PC-3 (cell line): ENCODE results near the gene ANKUB1. TPM values are rescaled to one million over a fixed set of nuclear protein-coding genes. Genes with fewer than 3 reads are reported as not detected.

Experiments
- ATAC-seq: fragments of 200-7000 bp; cut with Tn5 transposase; 2 replicates; pipeline ENCODE4 v1.9.1; 2020; ENCODE audit warnings: mild to moderate bottlenecking, moderate library complexity
- BruUV-seq: library from RNA; stranded (reverse); fragments of 400-500 nt; replicated peaks from 2 replicates; lab custom pipeline; 2021; lab: Mats Ljungman, UMichigan
- CTCF ChIA-PET: fragments of 300-600 bp; sonication (Branson Sonifier 250); formaldehyde crosslinking; loops from one replicate; lab custom pipeline; 2022; ENCODE audit warnings: antibody characterized with exemption; lab: Charles Lee
- POLR2A ChIA-PET: fragments of 300-600 bp; sonication (Branson Sonifier 250); formaldehyde crosslinking; loops from one replicate; lab custom pipeline; 2022; ENCODE audit warnings: antibody characterized with exemption; ENCODE audit not compliant: unreplicated experiment; lab: Charles Lee
- DNase-seq: peaks from one replicate; pipeline ENCODE4 v3.0.0-alpha.2; 2015
- H2AFZ ChIP-seq: fragments of 300-600 bp; sonication (generic); 2 replicates; pipeline ENCODE4 v1.6.0; 2016; ENCODE audit warnings: antibody characterized with exemption, low read length
- H3F3A ChIP-seq: fragments of 300-600 bp; sonication (generic); one replicate; pipeline ENCODE4 v1.6.0; 2017; ENCODE audit warnings: antibody characterized with exemption, low read length, control low read depth, mild to moderate bottlenecking; ENCODE audit not compliant: unreplicated experiment
- H3K27ac ChIP-seq: fragments of 300-600 bp; sonication (generic); 2 replicates; pipeline ENCODE4 v1.5.1; 2016; ENCODE audit warnings: mild to moderate bottlenecking, low read length
- H3K27me3 ChIP-seq: fragments of 300-600 bp; sonication (generic); 2 replicates; pipeline ENCODE4 v1.6.1; 2016; ENCODE audit warnings: low read length, mixed read lengths
- H3K36me3 ChIP-seq: fragments of 300-600 bp; sonication (generic); 2 replicates; pipeline ENCODE4 v1.6.1; 2016; ENCODE audit warnings: low read depth, mixed run types, low read length, mixed read lengths
- H3K4me1 ChIP-seq: fragments of 300-600 bp; sonication (generic); 2 replicates; pipeline ENCODE4 v1.5.1; 2016; ENCODE audit warnings: low read length; ENCODE audit not compliant: insufficient read depth
- H3K4me2 ChIP-seq: fragments of 300-600 bp; sonication (generic); 2 replicates; pipeline ENCODE4 v1.6.0; 2016; ENCODE audit warnings: low read length
- H3K4me3 ChIP-seq: fragments of 300-600 bp; sonication (generic); 2 replicates; pipeline ENCODE4 v1.5.1; 2016; ENCODE audit warnings: mild to moderate bottlenecking, low read length, mixed read lengths
- H3K79me2 ChIP-seq: fragments of 300-600 bp; sonication (generic); 2 replicates; pipeline ENCODE4 v1.6.1; 2017; ENCODE audit warnings: low read length, mixed read lengths
- H3K9ac ChIP-seq: fragments of 300-600 bp; sonication (generic); 2 replicates; pipeline ENCODE4 v1.6.0; 2016; ENCODE audit warnings: mild to moderate bottlenecking, low read length
- H3K9me2 ChIP-seq: fragments of 300-600 bp; sonication (generic); replicated peaks from 2 replicates; pipeline ENCODE4 v1.6.1; 2016; ENCODE audit warnings: mixed run types, low read length, mixed read lengths
- H3K9me3 ChIP-seq: fragments of 300-600 bp; sonication (generic); 2 replicates; pipeline ENCODE4 v1.6.1; 2016; ENCODE audit warnings: low read length, mixed read lengths
- H4K20me1 ChIP-seq: fragments of 300-600 bp; sonication (generic); 2 replicates; pipeline ENCODE4 v1.6.1; 2016; ENCODE audit warnings: low read length, mixed read lengths
- CTCF ChIP-seq: fragments of 300-600 bp; sonication (generic); conservative IDR thresholded peaks from 2 replicates; pipeline ENCODE4 v1.5.1; 2017; ENCODE audit warnings: antibody characterized with exemption, low read depth, mild to moderate bottlenecking, low read length
- EZH2 ChIP-seq: fragments of 300-600 bp; sonication (generic); IDR thresholded peaks from one replicate; pipeline ENCODE4 v1.6.1; 2017; ENCODE audit warnings: antibody characterized with exemption, mild to moderate bottlenecking, low read length; ENCODE audit not compliant: unreplicated experiment
- EZH2phosphoT487 ChIP-seq: fragments of 300-600 bp; sonication (generic); IDR thresholded peaks from 2 replicates; pipeline ENCODE4 v1.6.1; 2018; ENCODE audit warnings: mild to moderate bottlenecking, antibody characterized with exemption, low read length, borderline replicate concordance
- intact Hi-C: fragments of 100-400 bp; cut with micrococcal nuclease; formaldehyde crosslinking; loops from 2 replicates; pipeline ENCODE4 v1.9.0; 2023
- total RNA-seq: library from RNA; depleted of rRNA; stranded (reverse); fragments of >200 nt; gene quantifications from 2 replicates; pipeline ENCODE4 v1.2.3, GENCODE V29; 2014

The ANKUB1 gene
- total RNA-seq, 1 experiment from 2014 or later: not detected

- no peaks in the 10 kb centered on the region for H3K79me2 ChIP-seq
- H4K20me1 ChIP-seq: no peaks in the 10 kb centered on the region
- DNase-seq (peak; percentile 88), ATAC-seq (peak; percentile 83)
- TF ChIP-seq CTCF: peak; percentile 89
- TF ChIP-seq EZH2phosphoT487: no peak
- no peaks in the 10 kb centered on the region for H3K9me3 ChIP-seq
- no peaks in the 10 kb centered on the region for H3K27me3 ChIP-seq
- POLR2A ChIA-PET: interaction anchor here (1.1 kb wide), 1 partner anchor 59 kb away, joined by 4 read pairs; the partner anchor contains the start of gene WWTR1
- no peak overlapping the region for H3K4me3 ChIP-seq
- peak overlapping the region; percentile 18; the same call in 1 of the 2 replicates for H3K4me2 ChIP-seq
- no peak overlapping the region for H3K27ac ChIP-seq
- no peaks in the 10 kb centered on the region for H3K9me2 ChIP-seq
- no peaks in the 10 kb centered on the region for H3F3A ChIP-seq
- CTCF ChIA-PET: interaction anchor here (0.5 to 1.0 kb wide), 4 partner anchors 11 to 573 kb away, joined by 3 to 4 read pairs (median 4); no protein-coding TSS in a partner anchor
- no peaks in the 10 kb centered on the region for H3K36me3 ChIP-seq
- intact Hi-C loops: loop anchor here (1.0 to 5.0 kb wide), 6 partner anchors 58 to 223 kb away; no protein-coding TSS in a partner anchor
- H3K9ac ChIP-seq: peak overlapping the region; percentile 16; the same call in 1 of the 2 replicates
- BruUV-seq: no TSS peak
- H3K4me1 ChIP-seq: peaks cover 5% of the 10 kb centered on the region; the same call in 1 of the 2 replicates
- H2AFZ ChIP-seq: peak overlapping the region; percentile 66
Observed at GRCh38 chr3:149717391-149718056, 74.8 kb downstream of the ANKUB1 start.

GRCh38 chr3:149716984-149717383 is 75.4 kb downstream of the ANKUB1 start:
- ChIA-PET CTCF (interaction anchor here (0.5 to 1.0 kb wide), 4 partner anchors 10 to 574 kb away, joined by 3 to 4 read pairs (median 4); no protein-coding TSS in a partner anchor), POLR2A (interaction anchor here (1.1 kb wide), 1 partner anchor 59 kb away, joined by 4 read pairs; the partner anchor contains the start of gene WWTR1)
- Histone ChIP-seq H3K4me1 (peaks cover 5% of the 10 kb centered on the region; the same call in 1 of the 2 replicates), H4K20me1 (no peaks in the 10 kb centered on the region), H3F3A (no peaks in the 10 kb centered on the region), H3K4me3 (no peak overlapping the region), H2AFZ (peak overlapping the region; percentile 66), H3K9ac (peak overlapping the region; percentile 16; the same call in 1 of the 2 replicates), H3K27ac (no peak overlapping the region), H3K9me3 (no peaks in the 10 kb centered on the region), H3K36me3 (no peaks in the 10 kb centered on the region), H3K9me2 (no peaks in the 10 kb centered on the region), H3K79me2 (no peaks in the 10 kb centered on the region), H3K4me2 (peak overlapping the region; percentile 18; the same call in 1 of the 2 replicates), H3K27me3 (no peaks in the 10 kb centered on the region)
- no TSS peak for BruUV-seq
- TF ChIP-seq EZH2: no peak
- no peak for TF ChIP-seq EZH2phosphoT487
- TF ChIP-seq CTCF: no peak
- intact Hi-C loops: loop anchor here (1.0 to 5.0 kb wide), 6 partner anchors 58 to 223 kb away; no protein-coding TSS in a partner anchor
- ATAC-seq (no peak), DNase-seq (no peak)
